NCI-H1048 (cell line): ENCODE results near the gene CDV3.

Experiments
- DNase-seq: peaks from one replicate; lab custom pipeline; 2025; lab: John Stamatoyannopoulos, UW

Gene CDV3

GRCh38 chr3:133606342-133606741, 32.9 kb downstream of the CDV3 start:
- no peak for DNase-seq

DNA sequence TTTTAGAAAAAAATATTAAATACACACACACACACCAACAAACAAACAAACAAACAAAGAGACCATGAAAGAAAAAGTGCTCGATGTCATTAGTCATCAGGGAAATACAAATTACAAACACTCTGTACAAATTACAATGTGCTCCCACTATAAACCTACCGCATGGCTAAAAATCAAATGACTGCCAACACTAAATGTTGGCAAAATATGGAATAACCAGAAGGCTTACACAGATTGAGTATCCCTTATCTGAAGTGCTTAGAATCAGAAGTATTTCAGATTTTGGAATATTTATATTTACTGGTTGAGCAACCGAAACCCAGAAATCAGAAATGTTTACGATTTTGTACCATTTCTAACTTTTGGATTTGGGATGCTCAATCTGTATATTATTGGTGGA, 33.4 kb downstream of the CDV3 start:
- DNase-seq = no peak

- no peak for DNase-seq
Measured at GRCh38 chr3:133607816-133608215, 34.3 kb downstream of the CDV3 start.

GRCh38 chr3:133608388-133608787, 34.9 kb downstream of the CDV3 start:
- no peak for DNase-seq

DNA sequence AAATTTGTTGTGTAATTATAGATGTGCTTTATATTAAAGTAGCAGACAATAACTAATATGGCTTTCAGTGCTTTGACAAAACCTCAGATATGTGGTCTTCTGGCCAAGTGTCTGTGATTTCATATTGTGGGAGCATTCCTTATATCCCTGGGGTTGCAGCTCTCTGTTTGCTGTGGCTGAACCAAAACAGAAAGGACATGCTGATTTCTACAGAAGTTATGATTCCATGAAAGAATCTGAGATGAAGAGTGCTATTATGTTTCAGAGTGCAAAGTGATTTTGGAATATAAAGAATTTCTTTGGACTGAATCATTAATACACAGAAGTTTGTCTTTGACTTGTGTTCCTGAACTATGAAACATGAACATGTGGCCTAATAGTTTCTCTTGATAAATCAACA, 36.5 kb downstream of the CDV3 start:
- no peak for DNase-seq

DNA sequence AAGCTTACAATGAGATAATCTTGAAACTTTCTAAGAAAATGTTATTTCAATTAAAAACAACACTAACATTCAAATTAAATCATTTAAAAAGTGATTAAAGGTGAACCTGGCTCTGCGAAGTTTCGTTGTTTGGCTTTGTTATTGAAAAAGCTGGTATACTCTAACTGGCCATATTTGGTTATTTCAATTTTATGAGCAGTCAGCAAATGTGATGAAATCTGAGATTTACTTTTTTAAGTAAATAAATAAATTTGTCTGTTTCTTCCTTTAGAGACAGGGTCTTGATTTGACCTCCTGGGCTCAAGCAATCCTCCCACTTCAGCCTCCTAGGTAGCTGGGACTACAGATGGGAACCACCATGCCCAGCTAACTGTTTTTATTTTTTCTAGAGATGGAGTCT, 38.0 kb downstream of the CDV3 start:
- no peak for DNase-seq

GRCh38 chr3:133620066-133620784, 46.7 kb downstream of the CDV3 start:
- no peak for DNase-seq

- no peak for DNase-seq
Measured at GRCh38 chr3:133627789-133628188, 54.3 kb downstream of the CDV3 start.

DNA sequence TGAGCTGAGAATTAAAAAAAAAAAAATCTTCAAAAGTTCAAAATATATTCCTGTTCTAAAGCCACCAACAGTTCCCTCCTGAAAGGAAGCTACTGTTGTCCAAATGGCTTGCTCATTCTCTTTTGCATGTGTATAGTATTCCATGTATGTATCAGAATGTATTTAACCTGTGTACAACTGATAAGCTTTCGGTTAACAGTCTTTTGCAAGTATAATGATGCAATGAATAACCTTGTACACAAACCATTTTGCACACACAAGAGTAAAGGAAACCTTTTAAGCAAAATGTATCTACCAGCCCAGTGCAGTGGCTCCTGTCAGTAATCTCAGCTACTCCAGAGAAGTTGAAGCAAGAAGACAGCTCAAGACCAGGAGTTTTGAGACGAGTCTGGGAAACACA, 55.7 kb downstream of the CDV3 start:
- DNase-seq = no peak

- DNase-seq = no peak
Measured at GRCh38 chr3:133633439-133633838, 60.0 kb downstream of the CDV3 start.
